Esophagus muscularis mucosa (tissue), 4 donors: Measurements from ENCODE around the gene CNBD2.

Experiments
- CTCF ChIP-seq, 3 experiments: fragments of 200-600 bp in 2 of 3; fragments of 450-650 bp in 1 of 3; sonication (generic) in 2 of 3; IDR thresholded peaks; one replicate each; pipeline ENCODE4 v1.5.1; 2017 to 2019; ENCODE audit warnings: antibody characterized with exemption in 3 of 3, mild to moderate bottlenecking in 2 of 3, moderate library complexity in 1 of 3
- EP300 ChIP-seq: sonication (generic); formaldehyde crosslinking; IDR thresholded peaks from one replicate; pipeline ENCODE4 v1.6.1; 2017; ENCODE audit warnings: antibody characterized with exemption
- POLR2A ChIP-seq: fragments of 450-650 bp; IDR thresholded peaks from one replicate; pipeline ENCODE4 v1.6.1; 2017; ENCODE audit warnings: antibody characterized with exemption, moderate library complexity, mild to moderate bottlenecking, low read depth
- POLR2AphosphoS5 ChIP-seq, 2 donors: sonication (generic); formaldehyde crosslinking; IDR thresholded peaks; one replicate each; pipeline ENCODE4 v1.6.1; 2017; ENCODE audit warnings: antibody characterized with exemption in 2 of 2

DNA sequence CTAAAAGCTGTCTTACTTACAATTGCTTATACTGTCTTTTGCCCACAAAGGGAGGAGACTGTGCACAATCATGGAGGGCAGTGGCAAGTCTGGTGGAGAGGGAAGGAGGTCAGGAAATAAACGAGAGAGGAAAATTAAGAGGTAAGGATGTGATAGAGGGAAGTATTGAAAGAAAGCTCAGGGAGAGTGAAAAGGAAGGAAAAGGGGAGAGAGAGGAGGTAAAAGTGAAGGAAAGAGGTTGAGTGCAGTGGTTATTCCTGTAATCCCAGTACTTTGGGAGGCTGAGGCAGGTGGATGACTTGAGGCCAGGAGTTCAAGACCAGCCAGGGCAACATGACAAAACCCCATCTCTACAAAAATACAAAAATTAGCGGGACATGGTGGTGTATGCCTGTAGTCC lies 103.5 kb downstream of the CNBD2 start:
- TF ChIP-seq POLR2A: no peak
- TF ChIP-seq CTCF (IDR thresholded peaks at IDR 0.05): no peak
- no peak for TF ChIP-seq EP300
- no peak for TF ChIP-seq POLR2AphosphoS5 (IDR thresholded peaks at IDR 0.05)
